ENCODE measurements around the gene CRIP3. TPM values are rescaled to one million over a fixed set of nuclear protein-coding genes. Genes with fewer than 3 reads are reported as not detected.
"Not testable (repeated sequence)": the region's sequence is repeated elsewhere in the genome, so short reads cannot be mapped to it uniquely, and the experiment has no call there.

CRIP3 gene
- total RNA-seq, 1 donor from 2014 or later: 8.4 TPM

- DNase-seq (ENCODE audit: low spot score): no peak
- ATAC-seq: peak; percentile 58
These were observed 1.1 kb downstream of the CRIP3 start for GRCh38 chr6:43307451-43308100.

GRCh38 chr6:43306086-43306485, 2.5 kb downstream of the CRIP3 start:
- ATAC-seq (peak; percentile 11), DNase-seq (ENCODE audit: low spot score) (no peak)

GRCh38 chr6:43304882-43305281, 3.7 kb downstream of the CRIP3 start:
- ATAC-seq (no peak), DNase-seq (ENCODE audit: low spot score) (no peak)

GRCh38 chr6:43304361-43304760, 4.3 kb downstream of the CRIP3 start:
- DNase-seq (ENCODE audit: low spot score) (no peak), ATAC-seq (no peak)

GRCh38 chr6:43303751-43304331, 4.8 kb downstream of the CRIP3 start:
- DNase-seq (ENCODE audit: low spot score): no peak
- ATAC-seq: no peak

GRCh38 chr6:43303006-43303405, 5.6 kb downstream of the CRIP3 start:
- not testable (repeated sequence) for ATAC-seq; DNase-seq (ENCODE audit: low spot score)

- no peak for DNase-seq (ENCODE audit: low spot score)
- no peak for ATAC-seq
These were observed 6.5 kb downstream of the CRIP3 start for GRCh38 chr6:43302126-43302525.

- no peak for DNase-seq (ENCODE audit: low spot score)
These were observed 7.3 kb downstream of the CRIP3 start for GRCh38 chr6:43301081-43301870.

GRCh38 chr6:43299338-43300293, 9.0 kb downstream of the CRIP3 start:
- no peak for DNase-seq (ENCODE audit: low spot score)
- ATAC-seq: peak; percentile 6

More at GRCh38 chr6:43301081-43301870, 7.3 kb downstream of the CRIP3 start:
- peak; percentile 11 for ATAC-seq

GRCh38 chr6:43298565-43299337, 9.9 kb downstream of the CRIP3 start:
- ATAC-seq (no peak), DNase-seq (ENCODE audit: low spot score) (no peak)

GRCh38 chr6:43297644-43298564, 10.7 kb downstream of the CRIP3 start, which contains the start of gene SLC22A7:
Gene SLC22A7 (plus strand): TSS chr6:43298260. CDS start chr6:43298359, 99 bp downstream.
- peak; percentile 96 for DNase-seq (ENCODE audit: low spot score)

GRCh38 chr6:43296780-43297497, 11.7 kb downstream of the CRIP3 start:
- ATAC-seq: no peak
- DNase-seq (ENCODE audit: low spot score): no peak

More at GRCh38 chr6:43297644-43298564, 10.7 kb downstream of the CRIP3 start, which contains the start of gene SLC22A7:
- peak; percentile 86 for ATAC-seq

- DNase-seq (ENCODE audit: low spot score): peak; percentile 14
- no peak for ATAC-seq
These were observed 13.2 kb downstream of the CRIP3 start for GRCh38 chr6:43295456-43295855.

GRCh38 chr6:43294536-43294935, 14.1 kb downstream of the CRIP3 start:
- DNase-seq (ENCODE audit: low spot score) (no peak), ATAC-seq (no peak)

- DNase-seq (ENCODE audit: low spot score): no peak
- ATAC-seq: no peak
These were observed 14.9 kb downstream of the CRIP3 start for GRCh38 chr6:43293698-43294097.

GRCh38 chr6:43292763-43293318, 15.8 kb downstream of the CRIP3 start:
- DNase-seq (ENCODE audit: low spot score): no peak
- ATAC-seq: no peak

GRCh38 chr6:43292341-43292740, 16.3 kb downstream of the CRIP3 start:
- ATAC-seq (no peak), DNase-seq (ENCODE audit: low spot score) (no peak)

- no peak for ATAC-seq
- DNase-seq (ENCODE audit: low spot score): no peak
These were observed 16.9 kb downstream of the CRIP3 start for GRCh38 chr6:43291708-43292107.

All from left lobe of liver (tissue), 2 donors.